Measurements from ENCODE around the gene FAM13B.
"Not testable (repeated sequence)": the region's sequence is repeated elsewhere in the genome, so short reads cannot be mapped to it uniquely, and the experiment has no call there.

The FAM13B gene

GRCh38 chr5:138032572-138033385, at the start of gene FAM13B:
FAM13B (minus strand) TSS chr5:138033079; CDS start chr5:138019111, 13,968 bp downstream.
- ATAC-seq (replicated peaks; ENCODE audit: extremely low read depth, poor library complexity, severe bottlenecking) (peak; percentile 84), DNase-seq (ENCODE audit: low spot score in 2 of 2) (peak; percentile 72 to 74)
- peak within 1 kb of the TSS; percentile 97 for H3K4me3 Mint-ChIP-seq

GRCh38 chr5:138082033-138082432, 49.2 kb upstream of the FAM13B start:
- Mint-ChIP-seq H3K27me3 (peaks cover 11% of the 10 kb centered on the region), H3K4me3 (no peak overlapping the region), H3K27ac (ENCODE audit: low read depth) (no peak overlapping the region), H3K36me3 (ENCODE audit: insufficient read depth) (peaks cover 2% of the 10 kb centered on the region), H3K4me1 (no peaks in the 10 kb centered on the region), H3K9me3 (no peaks in the 10 kb centered on the region)
- DNase-seq (ENCODE audit: low spot score in 2 of 2), result no peak
- no peak for ATAC-seq (replicated peaks; ENCODE audit: extremely low read depth, poor library complexity, severe bottlenecking)

More at GRCh38 chr5:138032572-138033385, at the start of gene FAM13B:
- Mint-ChIP-seq H3K27me3 (no peaks in the 10 kb centered on the region), H3K27ac (ENCODE audit: low read depth) (peak within 1 kb of the TSS; percentile 95), H3K36me3 (ENCODE audit: insufficient read depth) (peaks cover 19% of the 10 kb centered on the region), H3K4me1 (peaks cover 46% of the 10 kb centered on the region), H3K9me3 (no peaks in the 10 kb centered on the region)

- Mint-ChIP-seq H3K4me3 (no peak overlapping the region), H3K36me3 (ENCODE audit: insufficient read depth) (no peaks in the 10 kb centered on the region), H3K27ac (ENCODE audit: low read depth) (no peak overlapping the region), H3K9me3 (no peaks in the 10 kb centered on the region), H3K4me1 (no peaks in the 10 kb centered on the region), H3K27me3 (no peaks in the 10 kb centered on the region)
- ATAC-seq (replicated peaks; ENCODE audit: extremely low read depth, poor library complexity, severe bottlenecking), result no peak
- DNase-seq (ENCODE audit: low spot score in 2 of 2), result no peak
These were observed 45.2 kb upstream of the FAM13B start for GRCh38 chr5:138078006-138078643.

DNA sequence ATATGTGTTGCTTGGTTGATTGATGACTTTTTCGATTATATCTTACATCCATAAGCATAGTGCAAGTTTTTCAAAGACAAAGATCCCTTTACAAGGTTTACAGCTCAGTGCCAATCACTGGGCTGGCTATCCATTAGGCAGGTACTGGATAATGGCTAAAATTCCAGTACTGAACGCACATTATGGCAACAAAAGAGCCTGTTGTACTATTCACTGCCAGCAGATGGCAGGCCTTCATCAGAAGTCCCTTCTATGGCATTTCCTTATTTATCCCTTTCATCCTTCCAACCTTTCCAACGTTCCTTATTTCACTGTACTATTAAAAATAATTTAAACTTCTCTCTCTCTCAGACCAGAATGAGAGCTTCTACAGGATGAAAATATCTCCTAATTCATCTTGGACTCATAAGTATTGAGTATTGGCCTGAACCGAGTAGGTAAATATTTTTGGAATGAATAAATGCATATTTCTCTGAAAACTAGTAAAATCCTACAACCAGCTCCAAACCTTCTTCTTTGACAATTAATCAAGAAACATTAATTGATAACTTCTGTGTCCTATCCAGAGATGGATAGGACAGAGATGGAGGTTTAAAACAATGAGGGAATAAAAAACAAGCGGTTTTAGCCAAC, 44.3 kb upstream of the FAM13B start:
- peak in 1 of 2 donors; percentile 18 for DNase-seq (ENCODE audit: low spot score in 2 of 2)
- H3K4me1 Mint-ChIP-seq, result no peaks in the 10 kb centered on the region
- no peaks in the 10 kb centered on the region for H3K27me3 Mint-ChIP-seq
- no peaks in the 10 kb centered on the region for H3K36me3 Mint-ChIP-seq (ENCODE audit: insufficient read depth)
- ATAC-seq (replicated peaks; ENCODE audit: extremely low read depth, poor library complexity, severe bottlenecking), result no peak
- H3K9me3 Mint-ChIP-seq, result no peaks in the 10 kb centered on the region
- H3K4me3 Mint-ChIP-seq, result no peak overlapping the region
- no peak overlapping the region for H3K27ac Mint-ChIP-seq (ENCODE audit: low read depth)

DNA sequence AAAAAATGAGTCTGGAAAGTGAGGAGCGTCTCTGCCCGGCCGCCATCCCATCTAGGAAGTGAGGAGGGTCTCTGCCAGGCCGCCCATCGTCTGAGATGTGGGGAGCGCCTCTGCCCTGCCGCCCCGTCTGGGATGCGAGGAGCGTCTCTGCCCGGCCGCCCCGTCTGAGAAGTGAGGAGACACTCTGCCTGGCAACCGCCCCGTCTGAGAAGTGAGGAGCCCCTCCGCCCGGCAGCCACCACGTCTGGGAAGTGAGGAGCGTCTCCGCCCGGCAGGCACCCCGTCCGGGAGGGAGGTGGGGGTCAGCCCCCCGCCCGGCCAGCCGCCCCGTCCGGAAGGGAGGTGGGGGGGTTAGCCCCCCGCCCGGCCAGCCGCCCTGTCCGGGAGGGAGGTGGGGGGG, 37.1 kb upstream of the FAM13B start:
- not testable (repeated sequence) for H3K27me3 Mint-ChIP-seq; H3K27ac Mint-ChIP-seq (ENCODE audit: low read depth); H3K9me3 Mint-ChIP-seq; ATAC-seq (replicated peaks; ENCODE audit: extremely low read depth, poor library complexity, severe bottlenecking); H3K4me1 Mint-ChIP-seq; H3K36me3 Mint-ChIP-seq (ENCODE audit: insufficient read depth); H3K4me3 Mint-ChIP-seq; DNase-seq (ENCODE audit: low spot score in 2 of 2)

GRCh38 chr5:138068742-138069600, 36.1 kb upstream of the FAM13B start:
- DNase-seq (ENCODE audit: low spot score in 2 of 2), result peak; percentile 36 to 53
- H3K36me3 Mint-ChIP-seq (ENCODE audit: insufficient read depth), result no peaks in the 10 kb centered on the region
- peaks cover 6% of the 10 kb centered on the region for H3K27me3 Mint-ChIP-seq
- H3K4me1 Mint-ChIP-seq, result peaks cover 7% of the 10 kb centered on the region
- ATAC-seq (replicated peaks; ENCODE audit: extremely low read depth, poor library complexity, severe bottlenecking), result peak; percentile 68
- no peak overlapping the region for H3K27ac Mint-ChIP-seq (ENCODE audit: low read depth)
- no peak overlapping the region for H3K4me3 Mint-ChIP-seq
- H3K9me3 Mint-ChIP-seq, result no peaks in the 10 kb centered on the region

- no peak for ATAC-seq (replicated peaks; ENCODE audit: extremely low read depth, poor library complexity, severe bottlenecking)
- Mint-ChIP-seq H3K4me3 (no peak overlapping the region), H3K4me1 (peaks cover 7% of the 10 kb centered on the region), H3K9me3 (no peaks in the 10 kb centered on the region), H3K27me3 (peaks cover 6% of the 10 kb centered on the region), H3K36me3 (ENCODE audit: insufficient read depth) (no peaks in the 10 kb centered on the region), H3K27ac (ENCODE audit: low read depth) (no peak overlapping the region)
- DNase-seq (ENCODE audit: low spot score in 2 of 2), result no peak
These were observed 35.1 kb upstream of the FAM13B start for GRCh38 chr5:138067945-138068344.

DNA sequence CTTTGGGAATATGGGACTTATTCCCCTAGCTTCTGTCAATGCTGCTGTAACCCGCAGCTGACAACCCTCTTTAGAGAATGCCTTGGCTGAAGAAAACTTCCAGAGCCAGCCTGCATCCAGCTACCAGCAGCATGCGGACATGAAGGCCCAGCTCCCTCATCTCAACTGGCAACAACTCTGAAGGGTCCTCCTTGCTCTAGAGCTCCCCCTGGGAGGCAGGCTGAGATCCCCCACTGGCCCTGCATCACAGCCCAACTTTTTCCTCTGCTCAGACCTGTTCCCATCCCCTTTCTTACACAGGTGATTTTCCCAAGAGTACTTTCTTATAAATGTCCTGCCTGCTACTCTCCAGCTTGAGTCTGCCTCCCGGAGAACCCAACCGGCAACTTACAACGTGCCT, 32.2 kb upstream of the FAM13B start:
- ATAC-seq (replicated peaks; ENCODE audit: extremely low read depth, poor library complexity, severe bottlenecking) (no peak), DNase-seq (ENCODE audit: low spot score in 2 of 2) (no peak)
- Mint-ChIP-seq H3K9me3 (no peaks in the 10 kb centered on the region), H3K36me3 (ENCODE audit: insufficient read depth) (no peaks in the 10 kb centered on the region), H3K4me3 (no peak overlapping the region), H3K27ac (ENCODE audit: low read depth) (no peak overlapping the region), H3K4me1 (peaks cover 7% of the 10 kb centered on the region), H3K27me3 (no peaks in the 10 kb centered on the region)

- no peaks in the 10 kb centered on the region for H3K36me3 Mint-ChIP-seq (ENCODE audit: insufficient read depth)
- ATAC-seq (replicated peaks; ENCODE audit: extremely low read depth, poor library complexity, severe bottlenecking), result no peak
- no peak overlapping the region for H3K4me3 Mint-ChIP-seq
- H3K27ac Mint-ChIP-seq (ENCODE audit: low read depth), result no peak overlapping the region
- H3K4me1 Mint-ChIP-seq, result peaks cover 7% of the 10 kb centered on the region
- no peaks in the 10 kb centered on the region for H3K27me3 Mint-ChIP-seq
- H3K9me3 Mint-ChIP-seq, result no peaks in the 10 kb centered on the region
- no peak for DNase-seq (ENCODE audit: low spot score in 2 of 2)
These were observed 31.6 kb upstream of the FAM13B start for GRCh38 chr5:138064526-138064925.

DNA sequence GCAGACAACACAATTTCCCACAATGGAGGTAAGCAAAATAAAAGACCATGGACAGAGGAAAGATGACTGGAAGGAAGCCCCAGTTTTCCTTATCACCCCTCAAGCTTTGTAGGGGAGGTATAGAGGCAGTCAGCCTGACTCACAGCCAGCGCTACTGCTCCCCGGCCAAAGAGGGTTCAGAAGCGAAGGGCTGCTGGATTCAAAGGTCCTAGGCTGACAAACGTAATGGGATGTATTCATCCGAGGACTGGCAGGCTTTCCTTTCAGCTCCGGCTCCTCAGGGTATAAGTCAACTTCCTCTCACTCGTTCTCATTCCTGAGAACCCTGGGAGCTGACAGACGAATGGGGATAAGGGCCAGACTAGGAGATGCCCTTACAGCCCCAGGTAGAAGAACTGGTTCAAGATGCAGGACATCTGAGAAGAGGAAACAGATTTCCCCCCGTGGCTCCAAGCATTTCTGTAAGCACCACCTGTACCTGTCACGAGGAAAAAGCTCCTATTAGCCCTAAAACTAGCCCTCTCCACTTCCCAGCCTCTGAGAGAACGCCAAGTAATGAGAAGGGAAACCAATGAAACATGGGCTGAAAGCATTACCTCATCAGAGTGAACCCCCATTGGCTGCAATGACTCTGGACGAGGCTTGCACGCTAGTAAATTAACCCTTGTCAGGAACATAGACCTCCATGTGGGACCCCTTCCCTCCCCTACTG, 22.1 kb upstream of the FAM13B start:
- no peaks in the 10 kb centered on the region for H3K4me1 Mint-ChIP-seq
- DNase-seq (ENCODE audit: low spot score in 2 of 2), result no peak
- H3K9me3 Mint-ChIP-seq, result no peaks in the 10 kb centered on the region
- no peak overlapping the region for H3K4me3 Mint-ChIP-seq
- H3K27me3 Mint-ChIP-seq, result peaks cover 7% of the 10 kb centered on the region
- no peaks in the 10 kb centered on the region for H3K36me3 Mint-ChIP-seq (ENCODE audit: insufficient read depth)
- ATAC-seq (replicated peaks; ENCODE audit: extremely low read depth, poor library complexity, severe bottlenecking), result no peak
- no peak overlapping the region for H3K27ac Mint-ChIP-seq (ENCODE audit: low read depth)

DNA sequence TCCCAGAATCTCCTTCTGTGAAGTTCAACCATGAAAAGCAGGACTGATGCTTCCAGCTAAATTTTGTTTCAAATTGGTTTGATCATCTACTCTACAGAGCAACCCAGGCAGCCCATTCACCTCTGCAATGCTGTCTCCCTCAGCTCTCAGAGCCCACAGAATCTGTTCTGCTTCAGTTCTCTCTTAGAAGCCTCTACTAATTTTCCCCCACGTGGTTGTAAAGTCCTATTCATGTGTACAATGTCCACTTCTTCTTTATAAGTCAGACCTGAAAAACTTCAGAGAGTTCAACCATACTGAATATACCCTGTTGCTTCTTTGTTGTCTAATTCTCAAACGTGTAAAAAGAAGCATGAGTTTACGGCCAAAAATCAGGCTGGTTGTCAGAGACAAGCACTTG, 21.3 kb upstream of the FAM13B start:
- no peak for DNase-seq (ENCODE audit: low spot score in 2 of 2)
- no peak for ATAC-seq (replicated peaks; ENCODE audit: extremely low read depth, poor library complexity, severe bottlenecking)
- no peak overlapping the region for H3K27ac Mint-ChIP-seq (ENCODE audit: low read depth)
- no peak overlapping the region for H3K4me3 Mint-ChIP-seq
- H3K36me3 Mint-ChIP-seq (ENCODE audit: insufficient read depth), result no peaks in the 10 kb centered on the region
- H3K4me1 Mint-ChIP-seq, result no peaks in the 10 kb centered on the region
- H3K27me3 Mint-ChIP-seq, result peaks cover 7% of the 10 kb centered on the region
- no peaks in the 10 kb centered on the region for H3K9me3 Mint-ChIP-seq

- DNase-seq (ENCODE audit: low spot score in 2 of 2) (no peak), ATAC-seq (replicated peaks; ENCODE audit: extremely low read depth, poor library complexity, severe bottlenecking) (no peak)
- Mint-ChIP-seq H3K27me3 (peaks cover 7% of the 10 kb centered on the region), H3K27ac (ENCODE audit: low read depth) (no peak overlapping the region), H3K36me3 (ENCODE audit: insufficient read depth) (no peaks in the 10 kb centered on the region), H3K9me3 (no peaks in the 10 kb centered on the region), H3K4me1 (no peaks in the 10 kb centered on the region), H3K4me3 (no peak overlapping the region)
These were observed 20.7 kb upstream of the FAM13B start for GRCh38 chr5:138053554-138053953.

Data from central memory CD8-positive, alpha-beta T cell (primary cell).